ENCODE data around the gene MICAL2.

GRCh38 chr11:12269446-12270214 lies 159.2 kb downstream of the MICAL2 start:
- no peak for TF ChIP-seq CTCF (IDR thresholded peaks at IDR 0.05 in 2 of 3, conservative IDR thresholded peaks at IDR 0.05 in 1 of 3; ENCODE audit: borderline replicate concordance in 1 of 3, insufficient read depth in 1 of 3, low read depth in 2 of 3, low read length in 2 of 3)
- no peak for TF ChIP-seq POLR2A (IDR thresholded peaks at IDR 0.05; ENCODE audit: borderline replicate concordance, extremely low read depth, insufficient read depth, insufficient read length)
- no peak for TF ChIP-seq EZH2phosphoT487 (IDR thresholded peaks at IDR 0.05; ENCODE audit: borderline replicate concordance)
- TF ChIP-seq ZNF274 (IDR thresholded peaks at IDR 0.05; ENCODE audit: low read depth, low read length): no peak
- TF ChIP-seq YY1 (IDR thresholded peaks at IDR 0.05; ENCODE audit: extremely low read depth, insufficient replicate concordance, low read depth, low read length): no peak
- TF ChIP-seq EGR1 (IDR thresholded peaks at IDR 0.05; ENCODE audit: low read depth): no peak
- TF ChIP-seq ZBTB33 (IDR thresholded peaks at IDR 0.05; ENCODE audit: extremely low read depth, insufficient replicate concordance, low read length): no peak
- no peak for TF ChIP-seq RAD21 (IDR thresholded peaks at IDR 0.05; ENCODE audit: low read depth)
- no peak for TF ChIP-seq SP1 (IDR thresholded peaks at IDR 0.05; ENCODE audit: low read depth)
- no peak for TF ChIP-seq POLR2AphosphoS5 (IDR thresholded peaks at IDR 0.05; ENCODE audit: low read depth, low read length)
- no peak for TF ChIP-seq EZH2 (IDR thresholded peaks at IDR 0.05)
- TF ChIP-seq ZFX (IDR thresholded peaks at IDR 0.05): no peak

Data from HCT116 (cell line).